ENCODE results near the gene GAK. TPM values are rescaled to one million over a fixed set of nuclear protein-coding genes. Genes with fewer than 3 reads are reported as not detected.

GAK gene
- total and polyA plus RNA-seq, 4 donors: 27.4 to 69.7 (median 47.0) TPM

- Histone ChIP-seq H3K4me1 (ENCODE audit: control insufficient read depth in 4 of 4, insufficient read depth in 4 of 4, low read length in 3 of 4) (no peaks in the 10 kb centered on the region), H3K4me3 (ENCODE audit: low read depth in 1 of 3, low read length in 3 of 3) (no peak overlapping the region), H3K27ac (ENCODE audit: low read depth in 1 of 2, low read length in 2 of 2) (no peak overlapping the region), H3K27me3 (ENCODE audit: control insufficient read depth in 4 of 4, insufficient read depth in 4 of 4, low read length in 3 of 4) (no peaks in the 10 kb centered on the region), H3K9me3 (ENCODE audit: control insufficient read depth in 4 of 4, low read length in 3 of 4) (no peaks in the 10 kb centered on the region), H3K9ac (ENCODE audit: low read depth in 1 of 2, low read length in 2 of 2) (no peak overlapping the region), H3K36me3 (ENCODE audit: control insufficient read depth in 4 of 4, insufficient read depth in 3 of 4, low read depth in 1 of 4, low read length in 3 of 4) (peaks cover 13 to 61% (median 27%) of the 10 kb centered on the region in 4 donors)
- TF ChIP-seq NR2F2 (IDR thresholded peaks at IDR 0.05) (no peak), FOXA1 (IDR thresholded peaks at IDR 0.05) (no peak), CTCF (IDR thresholded peaks at IDR 0.05; ENCODE audit: low read depth, low read length, missing input control) (no peak), GABPA (IDR thresholded peaks at IDR 0.05 in 1 of 2, conservative IDR thresholded peaks at IDR 0.05 in 1 of 2) (no peak), HNF4G (IDR thresholded peaks at IDR 0.05) (no peak), ZBTB33 (IDR thresholded peaks at IDR 0.05) (no peak), FOXA2 (IDR thresholded peaks at IDR 0.05) (no peak), EGR1 (IDR thresholded peaks at IDR 0.05; ENCODE audit: low read depth in 2 of 2) (no peak), MAX (IDR thresholded peaks at IDR 0.05) (no peak), RXRA (IDR thresholded peaks at IDR 0.05) (no peak), SP1 (IDR thresholded peaks at IDR 0.05) (no peak), TAF1 (conservative IDR thresholded peaks at IDR 0.05) (no peak), REST (IDR thresholded peaks at IDR 0.05) (no peak)
- no peak for DNase-seq (ENCODE audit: low spot score)
- 57% methylated on average over 1 of the region's 1 CpG for WGBS
Observed at GRCh38 chr4:855880-856224, 76.3 kb downstream of the GAK start.

- no peaks in the 10 kb centered on the region for H3K9me3 ChIP-seq (ENCODE audit: control insufficient read depth in 4 of 4, low read length in 3 of 4)
- peaks cover 13 to 60% (median 25%) of the 10 kb centered on the region in 4 donors for H3K36me3 ChIP-seq (ENCODE audit: control insufficient read depth in 4 of 4, insufficient read depth in 3 of 4, low read depth in 1 of 4, low read length in 3 of 4)
- no peak overlapping the region for H3K9ac ChIP-seq (ENCODE audit: low read depth in 1 of 2, low read length in 2 of 2)
- DNase-seq (ENCODE audit: low spot score): no peak
- H3K4me3 ChIP-seq (ENCODE audit: low read depth in 1 of 3, low read length in 3 of 3): no peak overlapping the region
- no peaks in the 10 kb centered on the region for H3K4me1 ChIP-seq (ENCODE audit: control insufficient read depth in 4 of 4, insufficient read depth in 4 of 4, low read length in 3 of 4)
- 98% methylated on average over 11 of the region's 11 CpGs for WGBS
- no peak overlapping the region for H3K27ac ChIP-seq (ENCODE audit: low read depth in 1 of 2, low read length in 2 of 2)
- H3K27me3 ChIP-seq (ENCODE audit: control insufficient read depth in 4 of 4, insufficient read depth in 4 of 4, low read length in 3 of 4): no peaks in the 10 kb centered on the region
- TF ChIP-seq FOXA2 (IDR thresholded peaks at IDR 0.05) (no peak), TAF1 (conservative IDR thresholded peaks at IDR 0.05) (no peak), RAD21 (IDR thresholded peaks at IDR 0.05) (no peak), REST (IDR thresholded peaks at IDR 0.05) (no peak), EGR1 (IDR thresholded peaks at IDR 0.05; ENCODE audit: low read depth in 2 of 2) (no peak), NR2F2 (IDR thresholded peaks at IDR 0.05) (no peak), ZBTB33 (IDR thresholded peaks at IDR 0.05) (no peak), JUND (IDR thresholded peaks at IDR 0.05) (no peak), ATF3 (IDR thresholded peaks at IDR 0.05) (no peak), GABPA (IDR thresholded peaks at IDR 0.05 in 1 of 2, conservative IDR thresholded peaks at IDR 0.05 in 1 of 2) (no peak), YY1 (IDR thresholded peaks at IDR 0.05) (no peak), MAX (IDR thresholded peaks at IDR 0.05) (no peak), HNF4G (IDR thresholded peaks at IDR 0.05) (no peak), RXRA (IDR thresholded peaks at IDR 0.05) (no peak), SP1 (IDR thresholded peaks at IDR 0.05) (no peak)
Observed at GRCh38 chr4:854356-854755, 77.8 kb downstream of the GAK start.
